Tibial nerve (tissue), 4 donors: ENCODE results near the gene CCDC17. TPM values are rescaled to one million over a fixed set of nuclear protein-coding genes. Genes with fewer than 3 reads are reported as not detected.

Experiments used
- DNase-seq, 2 donors: peaks; one replicate each; pipeline ENCODE4 v3.0.0-alpha.2; 2019; ENCODE audit warnings: low spot score in 2 of 2
- H3K27ac ChIP-seq, 4 donors: fragments of 200-600 bp; sonication (generic) in 3 of 4; one replicate each; pipeline ENCODE4 v1.5.1; 2017 to 2019; ENCODE audit warnings: mild to moderate bottlenecking in 1 of 4
- H3K27me3 ChIP-seq, 2 donors: fragments of 200-600 bp; sonication (generic) in 1 of 2; one replicate each; pipeline versions ENCODE4 v1.5.1 to v1.6.0; 2017 to 2019
- H3K36me3 ChIP-seq, 3 donors: fragments of 200-600 bp; sonication (generic); one replicate each; pipeline ENCODE4 v1.5.1; 2018 to 2019
- H3K4me1 ChIP-seq, 4 donors: fragments of 200-600 bp; sonication (generic) in 3 of 4; one replicate each; pipeline ENCODE4 v1.5.1; 2017 to 2019
- H3K4me3 ChIP-seq, 4 donors: fragments of 200-600 bp; sonication (generic) in 3 of 4; one replicate each; pipeline ENCODE4 v1.5.1; 2017 to 2019; ENCODE audit warnings: mild to moderate bottlenecking in 1 of 4, moderate library complexity in 1 of 4
- H3K9me3 ChIP-seq, 4 donors: fragments of 200-600 bp; sonication (generic) in 3 of 4; one replicate each; pipeline ENCODE4 v1.5.1; 2017 to 2019
- EP300 ChIP-seq, 2 donors: sonication (generic); formaldehyde crosslinking; IDR thresholded peaks; one replicate each; pipeline ENCODE4 v1.6.1; 2017; ENCODE audit warnings: antibody characterized with exemption in 2 of 2, mild to moderate bottlenecking in 1 of 2
- POLR2A ChIP-seq, 2 donors: fragments of 450-650 bp; IDR thresholded peaks; one replicate each; pipeline ENCODE4 v1.6.1; 2017; ENCODE audit warnings: antibody characterized with exemption in 2 of 2, mild to moderate bottlenecking in 2 of 2, moderate library complexity in 2 of 2
- WGBS, 2 donors: methylation state at CpG; one replicate each; pipeline ENCODE4 v1.1.5; 2018; 5-methylcytosine and 5-hydroxymethylcytosine counted together
- total RNA-seq, 4 donors: library from RNA; depleted of rRNA; stranded (reverse); fragments of >200 nt; gene quantifications; one replicate each; pipeline ENCODE4 v1.1.0, GENCODE V29; 2016
- TF ChIP-seq, protein P1 (sequence below), 5 experiments: fragments of 200-600 bp in 3 of 5; fragments of 450-650 bp in 2 of 5; sonication (generic) in 3 of 5; IDR thresholded peaks; one replicate each; pipeline ENCODE4 v1.5.1; 2016 to 2019; ENCODE audit warnings: antibody characterized with exemption in 5 of 5, mild to moderate bottlenecking in 3 of 5, moderate library complexity in 2 of 5

Gene CCDC17
- total RNA-seq, 4 donors from 2014 or later: 0.44 to 5.9 (median 4.3) TPM

DNA sequence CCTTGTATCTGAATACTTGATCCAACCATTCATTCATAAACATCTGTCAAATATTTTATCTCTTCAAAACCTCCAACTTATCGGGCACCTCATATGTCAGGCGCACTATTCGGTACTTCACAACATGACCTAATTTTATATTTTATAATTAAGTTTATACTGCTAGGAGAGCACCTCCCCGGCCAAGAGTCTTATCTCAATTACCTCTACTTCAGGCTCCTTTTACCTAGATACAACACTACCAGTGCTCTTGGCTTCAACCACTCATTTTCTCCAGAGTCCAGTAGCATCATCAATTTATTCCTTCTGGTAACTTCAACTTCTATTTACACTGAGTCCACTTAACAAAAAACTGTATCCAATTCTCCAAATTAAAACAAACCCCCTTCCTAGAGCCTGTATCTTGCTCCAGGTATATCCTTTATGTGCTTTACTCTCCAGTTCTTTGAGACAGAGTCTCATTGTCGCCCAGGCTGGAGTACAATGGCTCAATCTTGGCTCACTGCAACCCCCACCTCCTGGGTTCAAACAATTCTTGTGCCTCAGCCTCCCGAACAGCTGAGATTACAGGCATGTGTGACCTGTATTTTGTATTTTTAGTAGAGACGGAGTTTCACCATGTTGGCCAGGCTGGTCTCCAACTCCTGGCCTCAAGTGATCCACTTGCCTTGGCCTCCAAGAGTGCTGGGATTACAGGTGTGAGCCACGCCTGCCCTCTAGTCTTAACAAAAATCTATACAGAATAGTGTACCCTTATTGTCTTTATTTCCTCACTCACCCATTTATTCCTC is 43.7 kb upstream of the CCDC17 start:
- peaks cover 0 to 45% (median 3%) of the 10 kb centered on the region in 4 donors for H3K4me1 ChIP-seq
- no peaks in the 10 kb centered on the region for H3K27me3 ChIP-seq
- WGBS, 2 donors: 86 to 95% methylated on average over 8 of the region's 8 CpGs
- H3K36me3 ChIP-seq: no peaks in the 10 kb centered on the region
- H3K9me3 ChIP-seq: no peaks in the 10 kb centered on the region
- no peak for DNase-seq
- TF ChIP-seq EP300 (IDR thresholded peaks at IDR 0.05) (no peak), POLR2A (IDR thresholded peaks at IDR 0.05) (no peak)
- TF ChIP-seq, protein P1, sequence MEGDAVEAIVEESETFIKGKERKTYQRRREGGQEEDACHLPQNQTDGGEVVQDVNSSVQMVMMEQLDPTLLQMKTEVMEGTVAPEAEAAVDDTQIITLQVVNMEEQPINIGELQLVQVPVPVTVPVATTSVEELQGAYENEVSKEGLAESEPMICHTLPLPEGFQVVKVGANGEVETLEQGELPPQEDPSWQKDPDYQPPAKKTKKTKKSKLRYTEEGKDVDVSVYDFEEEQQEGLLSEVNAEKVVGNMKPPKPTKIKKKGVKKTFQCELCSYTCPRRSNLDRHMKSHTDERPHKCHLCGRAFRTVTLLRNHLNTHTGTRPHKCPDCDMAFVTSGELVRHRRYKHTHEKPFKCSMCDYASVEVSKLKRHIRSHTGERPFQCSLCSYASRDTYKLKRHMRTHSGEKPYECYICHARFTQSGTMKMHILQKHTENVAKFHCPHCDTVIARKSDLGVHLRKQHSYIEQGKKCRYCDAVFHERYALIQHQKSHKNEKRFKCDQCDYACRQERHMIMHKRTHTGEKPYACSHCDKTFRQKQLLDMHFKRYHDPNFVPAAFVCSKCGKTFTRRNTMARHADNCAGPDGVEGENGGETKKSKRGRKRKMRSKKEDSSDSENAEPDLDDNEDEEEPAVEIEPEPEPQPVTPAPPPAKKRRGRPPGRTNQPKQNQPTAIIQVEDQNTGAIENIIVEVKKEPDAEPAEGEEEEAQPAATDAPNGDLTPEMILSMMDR (IDR thresholded peaks at IDR 0.05): no peak
- H3K27ac ChIP-seq: no peak overlapping the region
- H3K4me3 ChIP-seq: no peak overlapping the region

DNA sequence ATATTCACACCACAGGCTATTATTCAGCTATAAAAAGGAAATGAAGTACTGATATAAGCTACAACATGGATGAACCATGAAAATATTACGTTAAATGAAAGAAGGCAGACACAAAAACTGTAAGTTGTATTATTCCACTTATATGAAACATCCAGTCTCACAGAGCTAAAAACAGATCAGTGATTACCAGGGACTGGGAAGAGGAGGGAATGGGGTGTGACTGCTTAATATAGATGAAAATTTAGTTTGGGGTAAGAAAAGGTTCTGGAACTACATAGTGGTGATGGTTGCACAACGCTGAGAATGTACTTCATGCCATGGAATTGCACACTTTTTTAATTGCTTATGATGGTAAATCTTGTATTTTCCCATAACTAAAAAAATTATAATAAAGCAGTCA is 43.0 kb upstream of the CCDC17 start:
- no peaks in the 10 kb centered on the region for H3K36me3 ChIP-seq
- H3K4me3 ChIP-seq: no peak overlapping the region
- H3K4me1 ChIP-seq: peaks cover 0 to 39% (median 3%) of the 10 kb centered on the region in 4 donors
- no peaks in the 10 kb centered on the region for H3K9me3 ChIP-seq
- no peak for DNase-seq
- 78% methylated on average over 2 of the region's 2 CpGs for WGBS, 2 donors
- TF ChIP-seq, protein P1 (IDR thresholded peaks at IDR 0.05): no peak
- TF ChIP-seq EP300 (IDR thresholded peaks at IDR 0.05) (no peak), POLR2A (IDR thresholded peaks at IDR 0.05) (no peak)
- H3K27ac ChIP-seq: no peak overlapping the region
- H3K27me3 ChIP-seq: no peaks in the 10 kb centered on the region

DNA sequence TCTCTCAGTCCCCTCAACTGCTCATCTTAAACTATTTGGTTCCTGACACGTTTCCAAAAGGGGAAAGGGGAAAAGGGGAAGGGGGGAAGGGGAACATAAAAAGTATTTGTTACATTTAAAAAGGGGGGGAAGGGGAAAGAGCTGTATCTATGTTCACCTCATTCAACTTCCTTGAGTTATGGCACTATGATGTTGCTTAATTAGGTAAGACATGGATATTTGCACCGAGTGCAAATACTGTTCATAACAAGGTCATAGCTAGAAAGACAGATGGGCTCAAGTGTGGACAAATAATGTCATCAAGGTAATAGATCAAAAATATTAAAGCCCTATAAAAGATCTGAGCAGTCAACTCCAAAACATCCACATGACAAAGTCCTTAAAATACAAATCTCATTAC is 36.5 kb upstream of the CCDC17 start:
- H3K27me3 ChIP-seq: no peaks in the 10 kb centered on the region
- no peaks in the 10 kb centered on the region for H3K9me3 ChIP-seq
- no peak for TF ChIP-seq EP300 (IDR thresholded peaks at IDR 0.05)
- TF ChIP-seq POLR2A (IDR thresholded peaks at IDR 0.05): no peak
- TF ChIP-seq, protein P1 (IDR thresholded peaks at IDR 0.05): no peak
- no peak overlapping the region for H3K27ac ChIP-seq
- H3K4me3 ChIP-seq: no peak overlapping the region
- no peak for DNase-seq
- peaks cover 0 to 52% (median 27%) of the 10 kb centered on the region in 3 donors for H3K36me3 ChIP-seq
- 58 to 69% methylated on average over 2 of the region's 2 CpGs for WGBS, 2 donors
- H3K4me1 ChIP-seq: no peaks in the 10 kb centered on the region

DNA sequence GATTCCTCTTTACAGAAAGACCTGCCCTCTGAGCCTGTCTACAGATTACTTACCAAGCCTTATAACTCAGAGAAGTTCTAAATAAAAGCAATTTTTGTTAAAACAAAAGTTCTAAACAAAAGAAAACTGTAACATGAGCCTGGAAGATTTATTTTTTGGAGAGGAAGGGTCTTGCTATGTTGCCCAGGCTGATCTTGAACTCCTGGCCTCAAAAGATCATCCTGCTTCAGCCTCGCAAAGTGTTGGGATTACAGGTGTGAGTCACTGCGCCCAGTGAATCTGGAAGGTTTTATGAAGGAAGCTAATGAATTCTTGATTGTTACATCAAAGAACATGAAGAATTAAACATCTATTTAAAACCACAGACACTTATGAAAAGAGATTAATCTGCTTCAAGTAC is 35.4 kb upstream of the CCDC17 start:
- DNase-seq: no peak
- Histone ChIP-seq H3K4me3 (no peak overlapping the region), H3K36me3 (peaks cover 0 to 63% (median 37%) of the 10 kb centered on the region in 3 donors), H3K27ac (no peak overlapping the region), H3K4me1 (no peaks in the 10 kb centered on the region), H3K9me3 (no peaks in the 10 kb centered on the region), H3K27me3 (no peaks in the 10 kb centered on the region)
- WGBS, 2 donors: 95 to 100% methylated on average over 2 of the region's 2 CpGs
- no peak for TF ChIP-seq POLR2A (IDR thresholded peaks at IDR 0.05)
- TF ChIP-seq EP300 (IDR thresholded peaks at IDR 0.05): no peak
- TF ChIP-seq, protein P1 (IDR thresholded peaks at IDR 0.05): no peak

DNA sequence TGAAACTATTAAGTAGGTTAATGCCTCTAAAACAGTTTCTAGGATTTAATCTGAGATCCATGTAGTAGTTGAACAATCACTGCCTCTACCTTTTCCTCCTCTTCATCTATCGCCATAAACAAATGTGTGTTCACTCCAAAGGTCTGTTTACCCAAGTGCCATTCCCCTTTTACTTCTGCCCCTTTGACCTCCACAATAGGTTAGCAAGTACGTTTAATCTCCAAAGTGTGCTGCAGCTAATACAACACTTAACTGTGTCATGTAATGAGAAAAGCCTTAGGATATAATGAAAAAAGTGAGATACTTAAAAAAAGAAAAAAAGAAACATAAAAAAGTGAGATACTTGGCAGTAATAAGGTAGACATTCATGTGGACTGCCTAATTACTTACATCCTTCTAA is 34.3 kb upstream of the CCDC17 start:
- TF ChIP-seq, protein P1 (IDR thresholded peaks at IDR 0.05): no peak
- no peak for TF ChIP-seq EP300 (IDR thresholded peaks at IDR 0.05)
- TF ChIP-seq POLR2A (IDR thresholded peaks at IDR 0.05): no peak
- WGBS, 2 donors: 78 to 84% methylated on average over 2 of the region's 2 CpGs
- Histone ChIP-seq H3K36me3 (peaks cover 0 to 73% (median 37%) of the 10 kb centered on the region in 3 donors), H3K27ac (no peak overlapping the region), H3K9me3 (no peaks in the 10 kb centered on the region), H3K4me1 (no peaks in the 10 kb centered on the region), H3K4me3 (no peak overlapping the region), H3K27me3 (no peaks in the 10 kb centered on the region)
- DNase-seq: no peak
